ENCODE results near the gene ROBO4.

ROBO4 gene

GRCh38 chr11:124839128-124839971 is 58.3 kb downstream of the ROBO4 start:
- DNase-seq: no peak

- no peak for DNase-seq
Measured at GRCh38 chr11:124838805-124839127, 58.9 kb downstream of the ROBO4 start.

- DNase-seq: peak; percentile 77
Measured at GRCh38 chr11:124837491-124837856, 60.2 kb downstream of the ROBO4 start.

- no peak for DNase-seq
Measured at GRCh38 chr11:124835918-124836317, 61.7 kb downstream of the ROBO4 start.

GRCh38 chr11:124834526-124835180 is 63.0 kb downstream of the ROBO4 start:
- no peak for DNase-seq

Data from DMS 273 treated with DMSO at 0.1 percent for 48 hours (cell line).